Measurements from ENCODE around the gene KPNA3. TPM values are rescaled to one million over a fixed set of nuclear protein-coding genes. Genes with fewer than 3 reads are reported as not detected.

The KPNA3 gene
- total RNA-seq, 1 donor from 2014 or later: 56.3 TPM

- no peak for TF ChIP-seq CTCF (IDR thresholded peaks at IDR 0.05; ENCODE audit: unreplicated experiment)
- H3K27me3 Mint-ChIP-seq: no peaks in the 10 kb centered on the region
- H3K27ac Mint-ChIP-seq: peak overlapping the region; percentile 91
- no peaks in the 10 kb centered on the region for H3K9me3 Mint-ChIP-seq (ENCODE audit: low read depth)
- peak overlapping the region; percentile 88 for H3K4me3 Mint-ChIP-seq (ENCODE audit: low read depth)
- peaks cover 19% of the 10 kb centered on the region for H3K4me1 Mint-ChIP-seq (ENCODE audit: low read depth)
- DNase-seq (ENCODE audit: low spot score, unreplicated experiment): no peak
- peaks cover 15% of the 10 kb centered on the region for H3K36me3 Mint-ChIP-seq (ENCODE audit: insufficient read depth)
Measured at GRCh38 chr13:49690133-49690994, 102.1 kb downstream of the KPNA3 start.

GRCh38 chr13:49683489-49683888 lies 109.0 kb downstream of the KPNA3 start:
- Mint-ChIP-seq H3K27me3 (no peaks in the 10 kb centered on the region), H3K36me3 (ENCODE audit: insufficient read depth) (peaks cover 21% of the 10 kb centered on the region), H3K9me3 (ENCODE audit: low read depth) (no peaks in the 10 kb centered on the region), H3K4me1 (ENCODE audit: low read depth) (peaks cover 6% of the 10 kb centered on the region), H3K27ac (no peak overlapping the region), H3K4me3 (ENCODE audit: low read depth) (no peak overlapping the region)
- TF ChIP-seq CTCF (IDR thresholded peaks at IDR 0.05; ENCODE audit: unreplicated experiment): no peak
- DNase-seq (ENCODE audit: low spot score, unreplicated experiment): no peak

GRCh38 chr13:49681842-49682435 lies 110.5 kb downstream of the KPNA3 start:
- DNase-seq (ENCODE audit: low spot score, unreplicated experiment): no peak
- no peak overlapping the region for H3K27ac Mint-ChIP-seq
- no peaks in the 10 kb centered on the region for H3K27me3 Mint-ChIP-seq
- no peak for TF ChIP-seq CTCF (IDR thresholded peaks at IDR 0.05; ENCODE audit: unreplicated experiment)
- H3K9me3 Mint-ChIP-seq (ENCODE audit: low read depth): no peaks in the 10 kb centered on the region
- H3K4me1 Mint-ChIP-seq (ENCODE audit: low read depth): peaks cover 8% of the 10 kb centered on the region
- H3K4me3 Mint-ChIP-seq (ENCODE audit: low read depth): no peak overlapping the region
- H3K36me3 Mint-ChIP-seq (ENCODE audit: insufficient read depth): peaks cover 24% of the 10 kb centered on the region

- no peaks in the 10 kb centered on the region for H3K27me3 Mint-ChIP-seq
- no peak overlapping the region for H3K4me3 Mint-ChIP-seq (ENCODE audit: low read depth)
- no peaks in the 10 kb centered on the region for H3K9me3 Mint-ChIP-seq (ENCODE audit: low read depth)
- peaks cover 4% of the 10 kb centered on the region for H3K4me1 Mint-ChIP-seq (ENCODE audit: low read depth)
- no peak for DNase-seq (ENCODE audit: low spot score, unreplicated experiment)
- no peak overlapping the region for H3K27ac Mint-ChIP-seq
- H3K36me3 Mint-ChIP-seq (ENCODE audit: insufficient read depth): peaks cover 27% of the 10 kb centered on the region
- no peak for TF ChIP-seq CTCF (IDR thresholded peaks at IDR 0.05; ENCODE audit: unreplicated experiment)
Measured at GRCh38 chr13:49679246-49679645, 113.2 kb downstream of the KPNA3 start.

GRCh38 chr13:49678191-49678914 lies 114.1 kb downstream of the KPNA3 start:
- Mint-ChIP-seq H3K9me3 (ENCODE audit: low read depth) (no peaks in the 10 kb centered on the region), H3K36me3 (ENCODE audit: insufficient read depth) (peaks cover 27% of the 10 kb centered on the region), H3K27me3 (no peaks in the 10 kb centered on the region), H3K4me3 (ENCODE audit: low read depth) (no peak overlapping the region), H3K4me1 (ENCODE audit: low read depth) (peaks cover 4% of the 10 kb centered on the region), H3K27ac (no peak overlapping the region)
- no peak for DNase-seq (ENCODE audit: low spot score, unreplicated experiment)
- no peak for TF ChIP-seq CTCF (IDR thresholded peaks at IDR 0.05; ENCODE audit: unreplicated experiment)

All from progenitor cell of endocrine pancreas (in vitro differentiated cells).